GM12878 (cell line): ENCODE results near the gene ADGRV1. TPM values are rescaled to one million over a fixed set of nuclear protein-coding genes. Genes with fewer than 3 reads are reported as not detected.
A peak's percentile ranks its signal among the peaks of the same experiment; 100 is the strongest.

Source experiments
- ATAC-seq: fragments of 200-7000 bp; cut with Tn5 transposase; 3 replicates; pipeline ENCODE4 v1.9.1; 2020; ENCODE audit warnings: mild to moderate bottlenecking, moderate library complexity
- BruUV-seq: library from RNA; stranded (reverse); fragments of 400-500 nt; replicated peaks from 2 replicates; lab custom pipeline; 2021; lab: Mats Ljungman, UMichigan
- CTCF ChIA-PET: fragments of 300-600 bp; sonication (Branson Sonifier 250); formaldehyde crosslinking; extraction: SDS; loops from one replicate; lab custom pipeline; 2021; ENCODE audit warnings: inconsistent platforms; lab: Yijun Ruan, JAX
- POLR2A ChIA-PET: fragments of 350-600 bp; formaldehyde crosslinking; extraction: SDS; loops from one replicate; lab custom pipeline; 2021; ENCODE audit warnings: inconsistent platforms; lab: Charles Lee
- RAD21 ChIA-PET: fragments of 300-600 bp; sonication (Branson Sonifier 250); formaldehyde crosslinking; loops from one replicate; lab custom pipeline; 2023; ENCODE audit warnings: antibody characterized with exemption; ENCODE audit not compliant: unreplicated experiment; lab: Charles Lee
- SMC1A ChIA-PET: fragments of 300-600 bp; sonication (Branson Sonifier 250); formaldehyde crosslinking; loops from one replicate; lab custom pipeline; 2023; ENCODE audit not compliant: unreplicated experiment, uncharacterized antibody; lab: Charles Lee
- DNase-seq: peaks from one replicate; pipeline ENCODE4 v3.0.0-alpha.2; 2011; ENCODE audit warnings: low read depth, low spot score
- FAIRE-seq: peaks from 3 replicates; lab custom pipeline; 2011; peaks lifted over from hg19 to GRCh38; lab: Jason Lieb, UNC
- H2AFZ ChIP-seq: 2 replicates; pipeline ENCODE4 v1.6.0; 2011; ENCODE audit warnings: low read depth, low read length, control low read depth; ENCODE audit not compliant: control insufficient read depth
- H3K27ac ChIP-seq: 2 replicates; pipeline ENCODE4 v1.5.1; 2011; ENCODE audit warnings: control low read depth; ENCODE audit not compliant: control insufficient read depth, insufficient read depth
- H3K27me3 ChIP-seq, 2 experiments: replicated peaks in 1 of 2; 2 replicates each; pipeline versions ENCODE4 v1.6.0 to v1.6.1; 2011; ENCODE audit warnings: low read length in 1 of 2; ENCODE audit not compliant: control insufficient read depth in 2 of 2, insufficient read depth in 2 of 2
- H3K36me3 ChIP-seq, 2 experiments: 2 replicates each; pipeline ENCODE4 v1.5.1; 2011; ENCODE audit warnings: low read length in 1 of 2; ENCODE audit not compliant: control insufficient read depth in 2 of 2, insufficient read depth in 2 of 2
- H3K4me1 ChIP-seq: 2 replicates; pipeline ENCODE4 v1.6.1; 2011; ENCODE audit warnings: mild to moderate bottlenecking, low read length, moderate library complexity, mixed read lengths; ENCODE audit not compliant: control insufficient read depth, insufficient read depth
- H3K4me2 ChIP-seq: 2 replicates; pipeline ENCODE4 v1.6.0; 2011; ENCODE audit warnings: control low read depth; ENCODE audit not compliant: control insufficient read depth, insufficient read depth
- H3K4me3 ChIP-seq: fragments of 200-600 bp; sonication (generic); 2 replicates; pipeline ENCODE4 v1.5.1; 2016
- H3K79me2 ChIP-seq: 2 replicates; pipeline ENCODE4 v1.6.0; 2011; ENCODE audit warnings: low read length; ENCODE audit not compliant: control insufficient read depth, insufficient read depth
- H3K9ac ChIP-seq: 2 replicates; pipeline ENCODE4 v1.8.0; 2011; ENCODE audit warnings: low read length, control low read depth, mixed read lengths; ENCODE audit not compliant: control insufficient read depth, insufficient read depth
- H3K9me3 ChIP-seq: replicated peaks from 3 replicates; pipeline ENCODE4 v1.5.1; 2011; ENCODE audit warnings: mild to moderate bottlenecking, low read length; ENCODE audit not compliant: control insufficient read depth, insufficient read depth
- H4K20me1 ChIP-seq: 2 replicates; pipeline ENCODE4 v1.6.0; 2011; ENCODE audit not compliant: control insufficient read depth, insufficient read depth
- CBFB ChIP-seq: IDR thresholded peaks from 2 replicates; pipeline ENCODE4 v1.6.1; 2016; ENCODE audit warnings: antibody characterized with exemption, low read depth
- KAT2A ChIP-seq: conservative IDR thresholded peaks from 2 replicates; pipeline ENCODE4 v1.6.1; 2011; ENCODE audit warnings: low read depth, low read length; ENCODE audit not compliant: control insufficient read depth
- RUNX3 ChIP-seq: IDR thresholded peaks from 2 replicates; pipeline ENCODE4 v1.6.1; 2012; ENCODE audit warnings: low read length, inconsistent platforms
- WGBS: methylation state at CpG from one replicate; pipeline ENCODE4 v1.1.6; 2016; ENCODE audit warnings: low lambda C conversion rate; ENCODE audit not compliant: insufficient replicate concordance, insufficient coverage; ENCODE audit errors: missing lambda C conversion rate; 5-methylcytosine and 5-hydroxymethylcytosine counted together
- in situ Hi-C: fragments of 300-500 bp; cut with MboI; formaldehyde crosslinking; loops from 9 replicates; pipeline ENCODE4 v1.14.3; 2018; ENCODE audit warnings: mixed read lengths
- intact Hi-C: fragments of 100-400 bp; cut with micrococcal nuclease; formaldehyde crosslinking; loops from one replicate; pipeline ENCODE4 v1.14.2; 2022; ENCODE audit not compliant: unreplicated experiment
- polyA plus RNA-seq, 11 experiments: library from polyadenylated mRNA; depleted of rRNA in 4 of 11; unstranded in 6 of 11; stranded (reverse) in 5 of 11; fragments of >200 nt; fragmentation: Nextera tagmentation in 4 of 11; fragmentation: Illumina TruSeq in 1 of 11; extraction: Ambion mirVana in 4 of 11; extraction: Trizol in 1 of 11; gene quantifications; 1 replicate in 1 of 11; 2 replicates in 10 of 11; pipeline versions ENCODE4 v1.2.1 to v1.2.3, GENCODE V29; 2011 to 2016; ENCODE audit warnings: inconsistent platforms in 2 of 11, missing spikeins in 2 of 11, low read depth in 1 of 11
- total RNA-seq, 4 experiments: library from RNA; depleted of rRNA in 3 of 4; stranded (reverse); fragments of >200 nt in 3 of 4; fragmentation: Illumina TruSeq in 1 of 4; extraction: Trizol in 1 of 4; gene quantifications; 2 replicates each; pipeline versions ENCODE4 v1.2.1 to v1.2.3, GENCODE V29; 2013 to 2021
- TF ChIP-seq, protein P1 (sequence below): fragments of 450-650 bp; IDR thresholded peaks from 2 replicates; pipeline ENCODE4 v1.6.1; 2017; ENCODE audit warnings: mild to moderate bottlenecking, moderate library complexity

Gene ADGRV1
- total and polyA plus RNA-seq, 10 of the 15 experiments (the other 5 are each of a cell fraction or from before 2014, with no cell fraction given), result 0.04 to 8.1 (median 0.16) TPM; not detected in 1

DNA sequence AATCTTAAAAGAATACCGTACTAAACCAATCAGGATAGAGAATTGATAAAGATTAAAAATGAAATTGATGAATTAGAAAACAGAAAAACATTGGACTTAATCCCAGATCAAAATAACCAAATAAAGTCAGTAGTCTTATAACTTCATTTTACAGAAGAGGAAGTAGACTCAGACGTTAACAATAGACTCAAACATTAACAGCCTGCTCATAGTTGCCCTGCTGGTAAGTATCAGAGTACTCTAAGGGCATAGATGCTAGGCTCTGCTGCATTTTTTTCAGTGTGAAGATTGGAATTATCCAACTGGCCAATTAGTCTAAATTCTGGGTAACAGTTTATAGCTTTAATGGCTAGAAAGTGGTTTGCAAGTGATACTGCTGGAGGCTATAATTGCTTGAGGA is 42.9 kb downstream of the ADGRV1 start (continued):
- TF ChIP-seq, protein P1, sequence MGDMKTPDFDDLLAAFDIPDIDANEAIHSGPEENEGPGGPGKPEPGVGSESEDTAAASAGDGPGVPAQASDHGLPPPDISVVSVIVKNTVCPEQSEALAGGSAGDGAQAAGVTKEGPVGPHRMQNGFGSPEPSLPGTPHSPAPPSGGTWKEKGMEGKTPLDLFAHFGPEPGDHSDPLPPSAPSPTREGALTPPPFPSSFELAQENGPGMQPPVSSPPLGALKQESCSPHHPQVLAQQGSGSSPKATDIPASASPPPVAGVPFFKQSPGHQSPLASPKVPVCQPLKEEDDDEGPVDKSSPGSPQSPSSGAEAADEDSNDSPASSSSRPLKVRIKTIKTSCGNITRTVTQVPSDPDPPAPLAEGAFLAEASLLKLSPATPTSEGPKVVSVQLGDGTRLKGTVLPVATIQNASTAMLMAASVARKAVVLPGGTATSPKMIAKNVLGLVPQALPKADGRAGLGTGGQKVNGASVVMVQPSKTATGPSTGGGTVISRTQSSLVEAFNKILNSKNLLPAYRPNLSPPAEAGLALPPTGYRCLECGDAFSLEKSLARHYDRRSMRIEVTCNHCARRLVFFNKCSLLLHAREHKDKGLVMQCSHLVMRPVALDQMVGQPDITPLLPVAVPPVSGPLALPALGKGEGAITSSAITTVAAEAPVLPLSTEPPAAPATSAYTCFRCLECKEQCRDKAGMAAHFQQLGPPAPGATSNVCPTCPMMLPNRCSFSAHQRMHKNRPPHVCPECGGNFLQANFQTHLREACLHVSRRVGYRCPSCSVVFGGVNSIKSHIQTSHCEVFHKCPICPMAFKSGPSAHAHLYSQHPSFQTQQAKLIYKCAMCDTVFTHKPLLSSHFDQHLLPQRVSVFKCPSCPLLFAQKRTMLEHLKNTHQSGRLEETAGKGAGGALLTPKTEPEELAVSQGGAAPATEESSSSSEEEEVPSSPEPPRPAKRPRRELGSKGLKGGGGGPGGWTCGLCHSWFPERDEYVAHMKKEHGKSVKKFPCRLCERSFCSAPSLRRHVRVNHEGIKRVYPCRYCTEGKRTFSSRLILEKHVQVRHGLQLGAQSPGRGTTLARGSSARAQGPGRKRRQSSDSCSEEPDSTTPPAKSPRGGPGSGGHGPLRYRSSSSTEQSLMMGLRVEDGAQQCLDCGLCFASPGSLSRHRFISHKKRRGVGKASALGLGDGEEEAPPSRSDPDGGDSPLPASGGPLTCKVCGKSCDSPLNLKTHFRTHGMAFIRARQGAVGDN, result no peak

- CTCF ChIA-PET, result interaction anchor here (1.2 to 4.9 kb wide), 7 partner anchors 8 to 181 kb away, joined by 3 to 40 read pairs (median 6); partner anchors contain the start of gene LYSMD3
- DNase-seq, result no peak
- SMC1A ChIA-PET, result interaction anchor here (0.8 to 4.4 kb wide), 5 partner anchors 9 to 195 kb away, joined by 3 to 30 read pairs (median 3); no protein-coding TSS in a partner anchor
- no peak overlapping the region for H2AFZ ChIP-seq
- intact Hi-C loops, result loop anchor here (5.0 kb wide), 1 partner anchor 70 kb away; no protein-coding TSS in a partner anchor
- H3K4me2 ChIP-seq, result no peak overlapping the region
- no peak for FAIRE-seq
- H3K27ac ChIP-seq, result no peak overlapping the region
- no TSS peak for BruUV-seq
- POLR2A ChIA-PET, result no interaction called here
- H3K9ac ChIP-seq, result no peak overlapping the region
- RAD21 ChIA-PET, result interaction anchor here (1.3 to 2.0 kb wide), 2 partner anchors 163 to 181 kb away, joined by 4 to 6 read pairs; no protein-coding TSS in a partner anchor
- H3K36me3 ChIP-seq, result no peaks in the 10 kb centered on the region
- H3K4me3 ChIP-seq, result no peak overlapping the region
- peaks cover 3% of the 10 kb centered on the region; the same call in 1 of the 2 replicates for H3K4me1 ChIP-seq
- WGBS, result 3% methylated on average over 1 of the region's 1 CpG
- no peaks in the 10 kb centered on the region; a peak in 1 of 4 replicates for H3K27me3 ChIP-seq
- peak; percentile 70 for ATAC-seq
- no peaks in the 10 kb centered on the region for H3K9me3 ChIP-seq
- in situ Hi-C loops, result loop anchor here (5.0 kb wide), 1 partner anchor 160 kb away; no protein-coding TSS in a partner anchor
- TF ChIP-seq RUNX3 (0 out of 2 replicates have a peak, but pooled peaks have one; percentile 11), KAT2A (no peak), CBFB (no peak)
- H4K20me1 ChIP-seq, result no peaks in the 10 kb centered on the region
- no peaks in the 10 kb centered on the region for H3K79me2 ChIP-seq
Observed at GRCh38 chr5:90602681-90603080, 44.1 kb downstream of the ADGRV1 start.
